ENCODE data around the gene CAMSAP1. TPM values are rescaled to one million over a fixed set of nuclear protein-coding genes. Genes with fewer than 3 reads are reported as not detected.

Gene CAMSAP1
- total RNA-seq, 1 experiment from 2014 or later, result 52.7 TPM

- Histone ChIP-seq H2BK120ac (ENCODE audit: low read depth, low read length, poor library complexity, severe bottlenecking) (no peak overlapping the region), H3K4me1 (ENCODE audit: insufficient read depth, low read length) (peaks cover 8% of the 10 kb centered on the region), H2BK12ac (ENCODE audit: insufficient read length, low read depth, low read length) (no peak overlapping the region), H4K20me1 (ENCODE audit: control insufficient read depth, insufficient read depth, insufficient read length) (no peaks in the 10 kb centered on the region), H4K91ac (ENCODE audit: insufficient read length, low read depth, low read length) (no peak overlapping the region), H4K8ac (replicated peaks; ENCODE audit: insufficient read length, low read depth, low read length) (no peak overlapping the region), H3K9ac (ENCODE audit: extremely low read depth, insufficient read length, low read length) (no peak overlapping the region), H3K79me1 (ENCODE audit: insufficient read depth, low read depth, low read length, poor library complexity, severe bottlenecking) (peaks cover 11% of the 10 kb centered on the region), H3K23ac (ENCODE audit: insufficient read length, low read depth, low read length) (no peak overlapping the region), H3K4ac (ENCODE audit: low read depth, low read length) (no peak overlapping the region), H3K18ac (ENCODE audit: insufficient read length, low read depth, low read length) (no peak overlapping the region), H2AFZ (ENCODE audit: low read length) (no peak overlapping the region), H2BK20ac (ENCODE audit: low read depth, low read length, poor library complexity, severe bottlenecking) (no peak overlapping the region), H3K79me2 (ENCODE audit: insufficient read depth, low read length) (peaks cover 61% of the 10 kb centered on the region), H2BK15ac (ENCODE audit: low read depth, low read length) (no peak overlapping the region), H3K23me2 (ENCODE audit: insufficient read length, low read depth, low read length, poor library complexity, severe bottlenecking) (no peaks in the 10 kb centered on the region), H4K5ac (ENCODE audit: insufficient read length, low read depth, low read length) (no peak overlapping the region), H3K27ac (ENCODE audit: insufficient read length, low read depth, low read length) (no peak overlapping the region), H3K14ac (ENCODE audit: insufficient read depth, low read length) (no peak overlapping the region), H3K27me3 (ENCODE audit: insufficient read depth, low read length) (no peaks in the 10 kb centered on the region), H2AK5ac (ENCODE audit: insufficient read length, low read length) (no peak overlapping the region), H3T11ph (ENCODE audit: low read length) (no peak overlapping the region), H3K9me3 (ENCODE audit: control insufficient read depth, low read depth, low read length) (no peaks in the 10 kb centered on the region), H3K4me2 (ENCODE audit: insufficient read depth, insufficient read length, low read length) (no peak overlapping the region), H3K56ac (ENCODE audit: insufficient read length, low read depth, low read length) (no peak overlapping the region), H2BK5ac (ENCODE audit: insufficient read length, low read length) (no peak overlapping the region)
- no peak for DNase-seq
- WGBS (ENCODE audit: extremely low coverage, insufficient read length, low lambda C conversion rate), result no CpG with 5 or more reads among the region's 12 CpGs
- Mint-ChIP-seq H3K36me3 (ENCODE audit: insufficient read depth in 1 of 3, low read depth in 3 of 3) (peaks cover 0 to 12% (median 11%) of the 10 kb centered on the region in 3 experiments; a peak in 6 of 7 replicates), H3K27ac (peak overlapping the region; percentile 20 to 77 (median 41); a peak in 3 of 7 replicates), H3K4me1 (peaks cover 53 to 64% of the 10 kb centered on the region in 2 experiments), H3K4me3 (no peak overlapping the region), H3K9me3 (no peaks in the 10 kb centered on the region), H3K27me3 (ENCODE audit: low read depth) (no peaks in the 10 kb centered on the region)
- TF ChIP-seq CTCF (conservative IDR thresholded peaks at IDR 0.05), result no peak
These were observed 25.3 kb downstream of the CAMSAP1 start for GRCh38 chr9:135882011-135882410.

Measured in H9 (cell line).